Right cardiac atrium (tissue), 5 donors: ENCODE results near the gene RNF180. TPM values are rescaled to one million over a fixed set of nuclear protein-coding genes. Genes with fewer than 3 reads are reported as not detected.
"Not testable (repeated sequence)": the region's sequence is repeated elsewhere in the genome, so short reads cannot be mapped to it uniquely, and the experiment has no call there.

Experiments used
- ATAC-seq, 2 donors: fragments of 200-7000 bp; cut with Tn5 transposase; one replicate each; pipeline versions ENCODE4 v1.8.0 to v1.9.1; 2020; ENCODE audit warnings: moderate library complexity in 2 of 2, mild to moderate bottlenecking in 1 of 2
- DNase-seq, 3 donors: peaks; one replicate each; pipeline ENCODE4 v3.0.0-alpha.2; 2020
- H3K27ac ChIP-seq: one replicate; pipeline ENCODE4 v1.5.1; 2013; ENCODE audit warnings: mild to moderate bottlenecking, low read length, control low read depth, moderate library complexity
- H3K27me3 ChIP-seq: one replicate; pipeline ENCODE4 v1.6.1; 2013; ENCODE audit not compliant: control insufficient read depth, insufficient read depth
- H3K4me1 ChIP-seq: one replicate; pipeline ENCODE4 v1.6.1; 2013; ENCODE audit warnings: low read length; ENCODE audit not compliant: control insufficient read depth, insufficient read depth
- H3K4me3 ChIP-seq: one replicate; pipeline ENCODE4 v1.5.1; 2013; ENCODE audit warnings: low read length, control low read depth
- H3K9me3 ChIP-seq: one replicate; pipeline ENCODE4 v1.6.1; 2013; ENCODE audit warnings: low read length; ENCODE audit not compliant: control insufficient read depth
- WGBS: extraction: QIAGEN DNeasy Blood & Tissue Kit; methylation state at CpG from one replicate; pipeline ENCODE4 v1.1.7; 2013; 5-methylcytosine and 5-hydroxymethylcytosine counted together
- intact Hi-C, 4 donors: fragments of 100-400 bp; cut with DNase I; formaldehyde crosslinking; loops; one replicate each; pipeline versions ENCODE4 v1.11.0 to v1.14.0; 2022 to 2023
- polyA plus RNA-seq: library from polyadenylated mRNA; stranded (reverse); fragments of 200-250 nt; gene quantifications from one replicate; pipeline ENCODE4 v1.2.3, GENCODE V29; 2013
- total RNA-seq, 4 donors: library from RNA; stranded (reverse); fragmentation: NEBNext Ultra II Directional; extraction: Animal tissue kit (Norgen Biotek cat#: 25700); gene quantifications; one replicate each; pipeline ENCODE4 v1.2.1, GENCODE V29; 2021
- donor health status: healthy with polysubstance abuse.
- donor health status: DM: no; HTN: yes; CAD: no.
- donor health status: DM: no; HTN: no; CAD: no.
- donor health status: DM: no; HTN: yes; CAD: no; lungs with severe emphysema.
- donor health status: DM: yes; HTN: yes; CAD: no.

RNF180 gene
- total and polyA plus RNA-seq, 5 donors, result 5.3 to 27.9 (median 25.5) TPM

- Histone ChIP-seq H3K9me3 (no peaks in the 10 kb centered on the region), H3K4me1 (no peaks in the 10 kb centered on the region), H3K27me3 (no peaks in the 10 kb centered on the region), H3K4me3 (no peak overlapping the region), H3K27ac (no peak overlapping the region)
- ATAC-seq, result no peak
- DNase-seq, result no peak
- 27% methylated on average over 1 of the region's 1 CpG for WGBS
- intact Hi-C loops, result no loop called here
Observed at GRCh38 chr5:64273276-64273675, 107.6 kb downstream of the RNF180 start.

- no peak overlapping the region for H3K4me3 ChIP-seq
- intact Hi-C loops, result no loop called here
- H3K9me3 ChIP-seq, result no peaks in the 10 kb centered on the region
- peak in 2 of 3 donors; percentile 16 to 29 for DNase-seq
- no peak overlapping the region for H3K27ac ChIP-seq
- WGBS, result 80% methylated on average over 8 of the region's 8 CpGs
- no peaks in the 10 kb centered on the region for H3K27me3 ChIP-seq
- H3K4me1 ChIP-seq, result no peaks in the 10 kb centered on the region
- ATAC-seq, result peak in 1 of 2 donors; percentile 22
Observed at GRCh38 chr5:64285188-64286130, 119.8 kb downstream of the RNF180 start.

DNA sequence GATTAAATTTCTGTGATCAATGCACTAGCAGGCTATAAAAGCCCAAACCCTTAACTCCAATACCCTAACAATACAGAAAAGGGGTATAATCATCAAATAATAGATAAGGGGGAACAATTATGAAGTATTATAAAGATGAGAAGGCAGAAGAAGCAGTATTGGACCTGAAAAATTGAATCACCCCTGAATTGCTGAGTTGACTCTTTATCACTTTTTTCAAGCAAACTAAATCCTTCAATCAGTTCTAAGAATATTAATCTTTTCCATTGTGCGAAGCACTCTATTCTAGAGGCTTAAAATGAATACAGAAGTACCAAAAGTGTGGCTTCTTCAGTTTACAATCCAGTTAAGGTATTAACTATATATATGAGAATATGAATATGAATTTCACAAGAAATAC is 120.7 kb downstream of the RNF180 start:
- H3K4me3 ChIP-seq, result no peak overlapping the region
- no peaks in the 10 kb centered on the region for H3K9me3 ChIP-seq
- ATAC-seq (no peak), DNase-seq (no peak)
- no peaks in the 10 kb centered on the region for H3K27me3 ChIP-seq
- H3K27ac ChIP-seq, result no peak overlapping the region
- intact Hi-C loops, result no loop called here
- H3K4me1 ChIP-seq, result no peaks in the 10 kb centered on the region
- 91% methylated on average over 1 of the region's 1 CpG for WGBS

GRCh38 chr5:64288496-64288895 is 122.9 kb downstream of the RNF180 start:
- H3K27me3 ChIP-seq, ATAC-seq, H3K27ac ChIP-seq, H3K4me3 ChIP-seq, H3K4me1 ChIP-seq, intact Hi-C loops, H3K9me3 ChIP-seq, DNase-seq: not testable (repeated sequence)
- WGBS, result 91% methylated on average over 2 of the region's 2 CpGs

- ATAC-seq (no peak), DNase-seq (peak in 1 of 3 donors; percentile 20)
- no peak overlapping the region for H3K27ac ChIP-seq
- H3K4me3 ChIP-seq, result no peak overlapping the region
- H3K27me3 ChIP-seq, result no peaks in the 10 kb centered on the region
- WGBS, result 84% methylated on average over 3 of the region's 3 CpGs
- intact Hi-C loops, result no loop called here
- H3K9me3 ChIP-seq, result no peaks in the 10 kb centered on the region
- H3K4me1 ChIP-seq, result no peaks in the 10 kb centered on the region
Observed at GRCh38 chr5:64292611-64293215, 127.1 kb downstream of the RNF180 start.

DNA sequence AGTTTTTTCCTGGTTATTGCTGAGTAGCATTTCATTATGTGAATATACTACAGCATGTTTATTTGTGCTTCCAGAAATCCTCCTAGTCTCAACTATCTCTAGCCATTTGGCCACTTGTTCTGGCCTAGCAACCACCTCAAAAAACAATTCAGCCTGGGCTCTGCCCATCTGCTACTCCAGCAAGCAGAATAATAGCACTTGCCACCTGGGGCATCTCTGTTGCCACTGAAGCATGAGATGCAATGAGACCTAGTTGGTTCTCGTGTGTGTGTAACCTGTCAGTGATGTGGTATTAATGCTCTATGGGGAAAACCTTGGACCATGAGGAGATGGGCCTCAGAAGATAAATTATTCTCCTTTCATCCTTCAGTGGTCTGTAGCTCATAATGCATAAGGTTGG is 129.5 kb downstream of the RNF180 start:
- intact Hi-C loops, result no loop called here
- DNase-seq, result no peak
- 86% methylated on average over 1 of the region's 1 CpG for WGBS
- Histone ChIP-seq H3K27ac (no peak overlapping the region), H3K4me3 (no peak overlapping the region), H3K9me3 (no peaks in the 10 kb centered on the region), H3K27me3 (no peaks in the 10 kb centered on the region), H3K4me1 (no peaks in the 10 kb centered on the region)
- no peak for ATAC-seq

GRCh38 chr5:64298586-64298985 is 132.9 kb downstream of the RNF180 start:
- WGBS, result 97% methylated on average over 1 of the region's 1 CpG
- ATAC-seq (no peak), DNase-seq (no peak)

DNA sequence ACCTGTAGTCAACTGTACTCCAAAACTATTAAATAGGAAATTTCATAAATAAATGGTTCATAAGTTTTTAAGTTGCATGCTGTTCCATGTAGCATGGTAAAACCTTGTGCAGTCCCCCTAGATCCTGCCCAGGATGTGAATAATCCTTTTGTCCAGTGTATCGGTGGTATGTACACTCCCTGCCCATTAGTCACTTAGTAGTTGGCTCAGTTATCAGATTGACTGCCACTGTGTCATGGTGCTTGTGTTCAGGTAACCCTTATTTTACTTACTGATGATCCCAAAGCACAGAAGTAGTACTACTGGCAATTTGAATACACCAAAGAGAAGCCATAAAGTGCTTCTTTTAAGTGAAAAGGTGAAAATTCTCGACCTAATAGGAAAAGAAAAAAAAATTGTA is 134.2 kb downstream of the RNF180 start:
- intact Hi-C loops, result no loop called here
- no peak for DNase-seq
- no peaks in the 10 kb centered on the region for H3K4me1 ChIP-seq
- no peaks in the 10 kb centered on the region for H3K27me3 ChIP-seq
- no peak for ATAC-seq
- H3K4me3 ChIP-seq, result no peak overlapping the region
- WGBS, result 69% methylated on average over 2 of the region's 2 CpGs
- no peaks in the 10 kb centered on the region for H3K9me3 ChIP-seq
- no peak overlapping the region for H3K27ac ChIP-seq

More at GRCh38 chr5:64298586-64298985, 132.9 kb downstream of the RNF180 start:
- Histone ChIP-seq H3K4me3 (no peak overlapping the region), H3K27ac (no peak overlapping the region), H3K27me3 (no peaks in the 10 kb centered on the region), H3K9me3 (no peaks in the 10 kb centered on the region), H3K4me1 (no peaks in the 10 kb centered on the region)
- intact Hi-C loops, result no loop called here

DNA sequence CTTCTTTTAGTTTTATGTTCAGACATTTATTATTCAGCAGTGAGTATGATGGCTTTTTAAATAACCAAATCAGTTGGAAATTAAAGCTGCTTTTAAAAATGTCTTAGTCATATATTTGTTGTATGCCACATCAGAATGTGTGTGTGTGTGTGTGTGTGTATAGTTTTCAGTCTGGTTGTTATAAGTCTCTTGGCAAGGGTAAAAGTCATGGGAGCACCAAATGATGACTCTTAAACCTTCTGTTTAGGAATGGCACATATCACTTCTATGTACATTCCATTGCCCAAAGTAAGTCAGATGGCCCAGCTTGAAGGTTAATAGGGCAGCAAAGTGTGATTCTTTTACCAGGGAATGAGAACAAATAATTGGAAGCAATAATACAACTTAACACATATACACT is 135.9 kb downstream of the RNF180 start:
- Histone ChIP-seq H3K4me1 (no peaks in the 10 kb centered on the region), H3K27me3 (no peaks in the 10 kb centered on the region), H3K9me3 (no peaks in the 10 kb centered on the region), H3K4me3 (no peak overlapping the region), H3K27ac (no peak overlapping the region)
- ATAC-seq (peak in 1 of 2 donors; percentile 29), DNase-seq (no peak)
- intact Hi-C loops, result no loop called here

DNA sequence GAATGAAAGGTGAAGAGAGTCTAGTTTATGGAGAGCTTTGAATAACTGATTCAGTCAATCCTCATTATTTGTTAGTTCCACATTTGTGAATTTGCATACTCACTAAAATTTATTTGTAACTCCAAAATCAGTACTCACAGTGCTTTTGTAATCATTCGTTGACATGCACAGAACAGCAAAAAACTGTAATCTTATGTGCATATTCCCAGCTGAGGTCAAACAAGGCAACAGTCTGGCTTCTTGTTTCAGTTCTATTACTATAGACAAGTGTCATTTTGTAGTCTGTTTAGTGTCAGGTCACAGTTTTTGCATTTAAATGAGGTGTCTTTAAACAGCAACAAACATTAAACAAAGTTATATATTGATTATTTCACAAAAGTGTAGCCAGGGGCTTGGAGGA is 142.5 kb downstream of the RNF180 start:
- Histone ChIP-seq H3K27me3 (no peaks in the 10 kb centered on the region), H3K4me3 (no peak overlapping the region), H3K27ac (no peak overlapping the region), H3K4me1 (no peaks in the 10 kb centered on the region), H3K9me3 (no peaks in the 10 kb centered on the region)
- intact Hi-C loops, result no loop called here
- 19% methylated on average over 1 of the region's 1 CpG for WGBS
- DNase-seq (no peak), ATAC-seq (no peak)

GRCh38 chr5:64312491-64312890 is 146.8 kb downstream of the RNF180 start:
- WGBS, result 80% methylated on average over 4 of the region's 4 CpGs
- no peak overlapping the region for H3K27ac ChIP-seq
- DNase-seq, result no peak
- ATAC-seq, result no peak
- H3K4me1 ChIP-seq, result no peaks in the 10 kb centered on the region
- no peaks in the 10 kb centered on the region for H3K9me3 ChIP-seq
- intact Hi-C loops, result no loop called here
- H3K4me3 ChIP-seq, result no peak overlapping the region
- no peaks in the 10 kb centered on the region for H3K27me3 ChIP-seq
